GM12878 (cell line): Measurements from ENCODE around the gene POP7. TPM values are rescaled to one million over a fixed set of nuclear protein-coding genes. Genes with fewer than 3 reads are reported as not detected.

Experiments used
- ATF7 ChIP-seq: fragments of 450-650 bp; IDR thresholded peaks from 2 replicates; pipeline ENCODE4 v1.6.1; 2016; ENCODE audit warnings: low read depth, mild to moderate bottlenecking
- CBFB ChIP-seq: IDR thresholded peaks from 2 replicates; pipeline ENCODE4 v1.6.1; 2016; ENCODE audit warnings: antibody characterized with exemption, low read depth
- CREM ChIP-seq: IDR thresholded peaks from 2 replicates; pipeline ENCODE4 v1.6.1; 2014; ENCODE audit warnings: antibody characterized with exemption, low read depth
- E2F4 ChIP-seq: IDR thresholded peaks from 2 replicates; pipeline ENCODE4 v1.6.1; 2012; ENCODE audit warnings: low read depth, low read length, improper control_type of control experiment
- E4F1 ChIP-seq: fragments of 450-650 bp; IDR thresholded peaks from 2 replicates; pipeline ENCODE4 v1.6.1; 2018; ENCODE audit warnings: borderline replicate concordance, mild to moderate bottlenecking; ENCODE audit not compliant: partially characterized antibody
- ESRRA ChIP-seq: IDR thresholded peaks from 2 replicates; pipeline ENCODE4 v1.6.1; 2012; ENCODE audit warnings: mild to moderate bottlenecking, low read length, improper control_type of control experiment
- HCFC1 ChIP-seq: fragments of 150-350 bp; IDR thresholded peaks from 2 replicates; pipeline ENCODE4 v1.6.1; 2014; ENCODE audit warnings: low read length
- IKZF2 ChIP-seq, 2 experiments: fragments of 450-650 bp; IDR thresholded peaks; 2 replicates each; pipeline ENCODE4 v1.6.1; 2017; ENCODE audit warnings: mild to moderate bottlenecking in 2 of 2, moderate library complexity in 2 of 2
- JUNB ChIP-seq: IDR thresholded peaks from 2 replicates; pipeline ENCODE4 v1.6.1; 2016; ENCODE audit warnings: antibody characterized with exemption, mild to moderate bottlenecking
- KDM1A ChIP-seq: fragments of 200-600 bp; sonication (generic); IDR thresholded peaks from 2 replicates; pipeline ENCODE4 v1.6.1; 2016; ENCODE audit warnings: borderline replicate concordance
- MEF2B ChIP-seq: fragments of 450-650 bp; IDR thresholded peaks from 2 replicates; pipeline ENCODE4 v1.6.1; 2018; ENCODE audit warnings: mild to moderate bottlenecking, moderate library complexity; ENCODE audit not compliant: partially characterized antibody, poor library complexity, severe bottlenecking
- MTA2 ChIP-seq: fragments of 450-650 bp; IDR thresholded peaks from 2 replicates; pipeline ENCODE4 v1.6.1; 2016; ENCODE audit warnings: low read depth, mild to moderate bottlenecking, moderate library complexity
- NBN ChIP-seq: fragments of 450-650 bp; IDR thresholded peaks from 2 replicates; pipeline ENCODE4 v1.6.1; 2016
- PKNOX1 ChIP-seq: fragments of 450-650 bp; IDR thresholded peaks from 2 replicates; pipeline ENCODE4 v1.6.1; 2016; ENCODE audit warnings: mild to moderate bottlenecking
- RCOR1 ChIP-seq: conservative IDR thresholded peaks from 2 replicates; pipeline ENCODE4 v1.6.1; 2012; ENCODE audit warnings: low read depth, low read length, improper control_type of control experiment
- RELA ChIP-seq: fragments of 450-650 bp; IDR thresholded peaks from 2 replicates; pipeline ENCODE4 v1.8.0; 2014; ENCODE audit warnings: borderline replicate concordance; ENCODE audit not compliant: partially characterized antibody
- SIN3A ChIP-seq: IDR thresholded peaks from 2 replicates; pipeline ENCODE4 v1.6.1; 2012; ENCODE audit warnings: low read depth, low read length, improper control_type of control experiment
- TBL1XR1 ChIP-seq: IDR thresholded peaks from 2 replicates; pipeline ENCODE4 v1.6.1; 2012; ENCODE audit warnings: low read depth, low read length, improper control_type of control experiment
- TCF3 ChIP-seq: IDR thresholded peaks from 2 replicates; pipeline ENCODE4 v1.6.1; 2012; ENCODE audit warnings: low read depth, mild to moderate bottlenecking, low read length, borderline replicate concordance; ENCODE audit not compliant: insufficient read depth
- YY1 ChIP-seq: IDR thresholded peaks from 2 replicates; pipeline ENCODE4 v1.6.1; 2011; ENCODE audit warnings: low read depth, mild to moderate bottlenecking, low read length
- ZBTB11 ChIP-seq: fragments of 450-650 bp; formaldehyde crosslinking; IDR thresholded peaks from 2 replicates; pipeline ENCODE4 v1.5.0; 2022; ENCODE audit warnings: mild to moderate bottlenecking, missing genetic modification characterization
- ZNF24 ChIP-seq: fragments of 450-650 bp; IDR thresholded peaks from 2 replicates; pipeline ENCODE4 v1.6.1; 2017; ENCODE audit warnings: antibody characterized with exemption, mild to moderate bottlenecking
- polyA plus RNA-seq, 11 experiments: library from polyadenylated mRNA; depleted of rRNA in 4 of 11; unstranded in 6 of 11; stranded (reverse) in 5 of 11; fragments of >200 nt; fragmentation: Nextera tagmentation in 4 of 11; fragmentation: Illumina TruSeq in 1 of 11; extraction: Ambion mirVana in 4 of 11; extraction: Trizol in 1 of 11; gene quantifications; 1 replicate in 1 of 11; 2 replicates in 10 of 11; pipeline versions ENCODE4 v1.2.1 to v1.2.3, GENCODE V29; 2011 to 2016; ENCODE audit warnings: inconsistent platforms in 2 of 11, missing spikeins in 2 of 11, low read depth in 1 of 11
- total RNA-seq, 4 experiments: library from RNA; depleted of rRNA in 3 of 4; stranded (reverse); fragments of >200 nt in 3 of 4; fragmentation: Illumina TruSeq in 1 of 4; extraction: Trizol in 1 of 4; gene quantifications; 2 replicates each; pipeline versions ENCODE4 v1.2.1 to v1.2.3, GENCODE V29; 2013 to 2021
- TF ChIP-seq, protein P1 (sequence below): IDR thresholded peaks from 2 replicates; pipeline ENCODE4 v1.6.1; 2011; ENCODE audit warnings: mild to moderate bottlenecking, low read depth, low read length, moderate library complexity; ENCODE audit not compliant: insufficient replicate concordance

Gene POP7
- total and polyA plus RNA-seq, 10 of the 15 experiments (the other 5 are each of a cell fraction or from before 2014, with no cell fraction given): 12.1 to 148 (median 51.7) TPM

DNA sequence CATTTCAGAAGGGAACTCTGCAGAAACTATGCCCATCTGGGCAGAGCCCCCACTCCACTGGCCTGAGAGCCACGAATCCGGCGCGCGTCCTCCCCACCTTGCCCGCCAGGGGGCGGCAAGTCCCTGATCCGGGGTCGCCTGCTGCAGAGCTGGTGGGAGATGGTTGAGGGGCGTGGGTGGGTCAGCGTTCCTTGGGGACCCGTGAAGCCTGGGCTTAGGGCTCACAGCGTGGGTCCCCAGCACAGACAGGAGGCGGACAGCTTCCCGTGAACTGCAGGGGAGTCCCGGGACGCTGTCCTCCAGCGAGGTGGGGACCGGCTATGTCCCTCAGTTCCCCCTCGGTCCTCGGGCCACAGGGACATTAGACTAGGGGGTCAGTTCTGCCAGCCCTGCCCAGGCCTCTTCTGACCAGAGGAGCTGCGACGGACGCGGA is 585 bp upstream of the POP7 start (continued):
- TF ChIP-seq, protein P1, sequence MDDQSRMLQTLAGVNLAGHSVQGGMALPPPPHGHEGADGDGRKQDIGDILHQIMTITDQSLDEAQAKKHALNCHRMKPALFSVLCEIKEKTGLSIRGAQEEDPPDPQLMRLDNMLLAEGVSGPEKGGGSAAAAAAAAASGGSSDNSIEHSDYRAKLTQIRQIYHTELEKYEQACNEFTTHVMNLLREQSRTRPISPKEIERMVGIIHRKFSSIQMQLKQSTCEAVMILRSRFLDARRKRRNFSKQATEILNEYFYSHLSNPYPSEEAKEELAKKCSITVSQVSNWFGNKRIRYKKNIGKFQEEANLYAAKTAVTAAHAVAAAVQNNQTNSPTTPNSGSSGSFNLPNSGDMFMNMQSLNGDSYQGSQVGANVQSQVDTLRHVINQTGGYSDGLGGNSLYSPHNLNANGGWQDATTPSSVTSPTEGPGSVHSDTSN: no peak
- TF ChIP-seq KDM1A: no peak
- TF ChIP-seq JUNB: 0 out of 2 replicates have a peak, but pooled peaks have one; percentile 3
- TF ChIP-seq ESRRA: no peak
- no peak for TF ChIP-seq ZBTB11 (CRISPR knock-in tag)
- no peak for TF ChIP-seq IKZF2 (IDR thresholded peaks at IDR 0.05)
- peak; percentile 74 for TF ChIP-seq MEF2B
- no peak for TF ChIP-seq RCOR1
- no peak for TF ChIP-seq ZNF24
- no peak for TF ChIP-seq PKNOX1
- 0 out of 2 replicates have a peak, but pooled peaks have one; percentile 15 for TF ChIP-seq MTA2
- no peak for TF ChIP-seq ATF7
- TF ChIP-seq CREM: 0 out of 2 replicates have a peak, but pooled peaks have one; percentile 14
- no peak for TF ChIP-seq HCFC1
- no peak for TF ChIP-seq TBL1XR1
- no peak for TF ChIP-seq E4F1
- peak; percentile 70; the same call in 1 of the 2 replicates for TF ChIP-seq NBN
- no peak for TF ChIP-seq E2F4
- peak; percentile 69; the same call in 1 of the 2 replicates for TF ChIP-seq TCF3
- TF ChIP-seq YY1: 0 out of 2 replicates have a peak, but pooled peaks have one; percentile 46
- no peak for TF ChIP-seq CBFB
- no peak for TF ChIP-seq RELA
- no peak for TF ChIP-seq SIN3A
